ENCODE data around the gene CCDC68. TPM values are rescaled to one million over a fixed set of nuclear protein-coding genes. Genes with fewer than 3 reads are reported as not detected.

The CCDC68 gene
- total RNA-seq, 1 experiment from 2014 or later = 6.9 TPM

- POLR2A ChIA-PET = no interaction called here
- H3K4me1 ChIP-seq = no peaks in the 10 kb centered on the region
- H3K36me3 ChIP-seq (ENCODE audit: control insufficient read depth, insufficient read depth, low read length) = no peaks in the 10 kb centered on the region; the same call in 1 of the 2 replicates
- H3K9me3 ChIP-seq = no peaks in the 10 kb centered on the region
- H3K36me3 Mint-ChIP-seq (ENCODE audit: insufficient read depth, unreplicated experiment) = peaks cover 21% of the 10 kb centered on the region
- H3K4me1 Mint-ChIP-seq (ENCODE audit: low read depth, unreplicated experiment) = no peaks in the 10 kb centered on the region
- no peak for TF ChIP-seq CTCF (IDR thresholded peaks at IDR 0.05; ENCODE audit: insufficient read depth in 1 of 2, low read depth in 1 of 2, low read length in 1 of 2, severe bottlenecking in 1 of 2, unreplicated experiment in 1 of 2)
- intact Hi-C loops (cut with micrococcal nuclease; ENCODE audit: unreplicated experiment) = no loop called here
- no peak for DNase-seq
- no peaks in the 10 kb centered on the region for H3K27me3 ChIP-seq (replicated peaks; ENCODE audit: control insufficient read depth, insufficient read depth, low read length)
- H3K4me3 Mint-ChIP-seq (ENCODE audit: unreplicated experiment) = no peak overlapping the region
- no peaks in the 10 kb centered on the region for H3K27me3 Mint-ChIP-seq (ENCODE audit: insufficient read depth, unreplicated experiment)
- no peak overlapping the region for H3K4me3 ChIP-seq (ENCODE audit: low read depth, low read length)
- BruUV-seq (replicated peaks) = no TSS peak
- no peaks in the 10 kb centered on the region for H3K9me3 Mint-ChIP-seq (ENCODE audit: unreplicated experiment)
- CTCF ChIA-PET = no interaction called here
- H3K27ac Mint-ChIP-seq (ENCODE audit: unreplicated experiment) = no peak overlapping the region
Measured at GRCh38 chr18:54932472-54932871, 26.8 kb downstream of the CCDC68 start.

GRCh38 chr18:54931152-54931551 is 28.1 kb downstream of the CCDC68 start:
- H3K4me1 ChIP-seq = no peaks in the 10 kb centered on the region
- DNase-seq = no peak
- no peak overlapping the region for H3K4me3 ChIP-seq (ENCODE audit: low read depth, low read length)
- no peaks in the 10 kb centered on the region for H3K9me3 ChIP-seq
- no peak overlapping the region for H3K4me3 Mint-ChIP-seq (ENCODE audit: unreplicated experiment)
- H3K27ac Mint-ChIP-seq (ENCODE audit: unreplicated experiment) = no peak overlapping the region
- no peaks in the 10 kb centered on the region for H3K27me3 ChIP-seq (replicated peaks; ENCODE audit: control insufficient read depth, insufficient read depth, low read length)
- no TSS peak for BruUV-seq (replicated peaks)
- TF ChIP-seq CTCF (IDR thresholded peaks at IDR 0.05; ENCODE audit: insufficient read depth in 1 of 2, low read depth in 1 of 2, low read length in 1 of 2, severe bottlenecking in 1 of 2, unreplicated experiment in 1 of 2) = no peak
- no peaks in the 10 kb centered on the region for H3K36me3 ChIP-seq (ENCODE audit: control insufficient read depth, insufficient read depth, low read length)
- ChIA-PET POLR2A (no interaction called here), CTCF (no interaction called here)
- H3K27me3 Mint-ChIP-seq (ENCODE audit: insufficient read depth, unreplicated experiment) = no peaks in the 10 kb centered on the region
- no peaks in the 10 kb centered on the region for H3K4me1 Mint-ChIP-seq (ENCODE audit: low read depth, unreplicated experiment)
- H3K36me3 Mint-ChIP-seq (ENCODE audit: insufficient read depth, unreplicated experiment) = peaks cover 21% of the 10 kb centered on the region
- intact Hi-C loops (cut with micrococcal nuclease; ENCODE audit: unreplicated experiment) = no loop called here
- no peaks in the 10 kb centered on the region for H3K9me3 Mint-ChIP-seq (ENCODE audit: unreplicated experiment)

GRCh38 chr18:54928236-54928635 is 31.0 kb downstream of the CCDC68 start:
- Mint-ChIP-seq H3K36me3 (ENCODE audit: insufficient read depth, unreplicated experiment) (peaks cover 12% of the 10 kb centered on the region), H3K4me1 (ENCODE audit: low read depth, unreplicated experiment) (no peaks in the 10 kb centered on the region), H3K27me3 (ENCODE audit: insufficient read depth, unreplicated experiment) (no peaks in the 10 kb centered on the region), H3K9me3 (ENCODE audit: unreplicated experiment) (no peaks in the 10 kb centered on the region), H3K27ac (ENCODE audit: unreplicated experiment) (no peak overlapping the region), H3K4me3 (ENCODE audit: unreplicated experiment) (no peak overlapping the region)
- POLR2A ChIA-PET = no interaction called here
- no peaks in the 10 kb centered on the region for H3K36me3 ChIP-seq (ENCODE audit: control insufficient read depth, insufficient read depth, low read length)
- DNase-seq = no peak
- TF ChIP-seq CTCF (IDR thresholded peaks at IDR 0.05; ENCODE audit: insufficient read depth in 1 of 2, low read depth in 1 of 2, low read length in 1 of 2, severe bottlenecking in 1 of 2, unreplicated experiment in 1 of 2) = no peak
- no TSS peak for BruUV-seq (replicated peaks)
- no peaks in the 10 kb centered on the region for H3K9me3 ChIP-seq
- H3K27me3 ChIP-seq (replicated peaks; ENCODE audit: control insufficient read depth, insufficient read depth, low read length) = no peaks in the 10 kb centered on the region
- CTCF ChIA-PET = no interaction called here
- intact Hi-C loops (cut with micrococcal nuclease; ENCODE audit: unreplicated experiment) = no loop called here
- H3K4me3 ChIP-seq (ENCODE audit: low read depth, low read length) = no peak overlapping the region
- no peaks in the 10 kb centered on the region for H3K4me1 ChIP-seq

Data from Caco-2 (cell line).